Neural cell (in vitro differentiated cells): ENCODE data around the gene MLST8. TPM values are rescaled to one million over a fixed set of nuclear protein-coding genes. Genes with fewer than 3 reads are reported as not detected.

Experiments used
- H2AFZ ChIP-seq: fragments of 200-600, 300-800 bp; sonication (generic), shearing (Covaris generic); 2 replicates; pipeline ENCODE4 v1.6.0; 2014; ENCODE audit warnings: low read depth, mild to moderate bottlenecking, antibody characterized with exemption, low read length, moderate library complexity
- H3F3A ChIP-seq: fragments of 200-600 bp; shearing (Covaris generic); 2 replicates; pipeline ENCODE4 v1.6.1; 2016; ENCODE audit warnings: mild to moderate bottlenecking, moderate library complexity, mixed read lengths, antibody characterized with exemption, low read length; ENCODE audit not compliant: insufficient read depth, poor library complexity, severe bottlenecking
- H3K27ac ChIP-seq: fragments of 200-600, 300-800 bp; sonication (generic), shearing (Covaris generic); 2 replicates; pipeline ENCODE4 v1.5.1; 2014; ENCODE audit warnings: mild to moderate bottlenecking, low read length, moderate library complexity
- H3K27me3 ChIP-seq: fragments of 300-800, 200-600 bp; sonication (generic), shearing (Covaris generic); 2 replicates; pipeline ENCODE4 v1.6.0; 2014; ENCODE audit warnings: mild to moderate bottlenecking, low read depth, low read length, moderate library complexity; ENCODE audit not compliant: insufficient read depth
- H3K36me3 ChIP-seq: fragments of 300-800, 200-600 bp; sonication (generic), shearing (Covaris generic); 2 replicates; pipeline ENCODE4 v1.5.1; 2014; ENCODE audit warnings: mild to moderate bottlenecking, antibody characterized with exemption, low read length, moderate library complexity; ENCODE audit not compliant: insufficient read depth
- H3K4me2 ChIP-seq: fragments of 300-800, 200-600 bp; sonication (generic), shearing (Covaris generic); 2 replicates; pipeline ENCODE4 v1.6.0; 2014; ENCODE audit warnings: mild to moderate bottlenecking, low read length
- H3K4me3 ChIP-seq: fragments of 300-800, 200-600 bp; sonication (generic), shearing (Covaris generic); 2 replicates; pipeline ENCODE4 v1.5.1; 2014; ENCODE audit warnings: mild to moderate bottlenecking, low read length, moderate library complexity
- H3K79me2 ChIP-seq: fragments of 200-600 bp; shearing (Covaris generic); replicated peaks from 2 replicates; pipeline ENCODE4 v1.6.0; 2014; ENCODE audit warnings: mild to moderate bottlenecking, low read length, moderate library complexity; ENCODE audit not compliant: insufficient read depth
- H3K9ac ChIP-seq: fragments of 300-800, 200-600 bp; sonication (generic), shearing (Covaris generic); 2 replicates; pipeline ENCODE4 v1.6.1; 2016; ENCODE audit warnings: mild to moderate bottlenecking, low read length, mixed read lengths
- H3K9me2 ChIP-seq: fragments of 200-600 bp; shearing (Covaris generic); 2 replicates; pipeline ENCODE4 v1.6.1; 2016; ENCODE audit warnings: mild to moderate bottlenecking, low read length, mixed read lengths; ENCODE audit not compliant: insufficient read depth
- H3K9me3 ChIP-seq: fragments of 200-600, 300-800 bp; sonication (generic), shearing (Covaris generic); 2 replicates; pipeline ENCODE4 v1.6.1; 2016; ENCODE audit warnings: mild to moderate bottlenecking, mixed run types, low read length, moderate library complexity, mixed read lengths
- H4K20me1 ChIP-seq: fragments of 200-600 bp; shearing (Covaris generic); 2 replicates; pipeline ENCODE4 v1.6.1; 2016; ENCODE audit warnings: mild to moderate bottlenecking, mixed run types; ENCODE audit not compliant: insufficient read depth
- CTCF ChIP-seq: fragments of 450-650 bp; IDR thresholded peaks from 2 replicates; pipeline ENCODE4 v1.5.1; 2014; ENCODE audit warnings: antibody characterized with exemption, mild to moderate bottlenecking, moderate library complexity; ENCODE audit not compliant: poor library complexity, severe bottlenecking
- EP300 ChIP-seq: fragments of 450-650 bp; conservative IDR thresholded peaks from 2 replicates; pipeline ENCODE4 v1.6.1; 2014; ENCODE audit warnings: antibody characterized with exemption, mild to moderate bottlenecking, moderate library complexity; ENCODE audit not compliant: poor library complexity, severe bottlenecking
- EZH2 ChIP-seq: fragments of 200-600, 300-800 bp; shearing (Covaris generic), sonication (generic); IDR thresholded peaks from 2 replicates; pipeline ENCODE4 v1.6.1; 2014; ENCODE audit warnings: antibody characterized with exemption, low read length, borderline replicate concordance, mild to moderate bottlenecking; ENCODE audit not compliant: insufficient read depth, poor library complexity, severe bottlenecking
- MXI1 ChIP-seq: fragments of 450-650 bp; conservative IDR thresholded peaks from 2 replicates; pipeline ENCODE4 v1.6.1; 2014; ENCODE audit warnings: antibody characterized with exemption, mild to moderate bottlenecking; ENCODE audit not compliant: poor library complexity, severe bottlenecking
- POLR2AphosphoS5 ChIP-seq: IDR thresholded peaks from 2 replicates; pipeline ENCODE4 v1.6.1; 2012
- RAD21 ChIP-seq: fragments of 450-650 bp; conservative IDR thresholded peaks from 2 replicates; pipeline ENCODE4 v1.6.1; 2014; ENCODE audit warnings: antibody characterized with exemption, mild to moderate bottlenecking, moderate library complexity
- SMC3 ChIP-seq: fragments of 450-650 bp; conservative IDR thresholded peaks from 2 replicates; pipeline ENCODE4 v1.6.1; 2014; ENCODE audit warnings: antibody characterized with exemption, mild to moderate bottlenecking, moderate library complexity; ENCODE audit not compliant: poor library complexity
- TAF1 ChIP-seq: IDR thresholded peaks from 2 replicates; pipeline ENCODE4 v1.6.1; 2012; ENCODE audit warnings: low read depth
- polyA plus RNA-seq: library from polyadenylated mRNA; depleted of rRNA; stranded (reverse); fragments of >200 nt; gene quantifications from 2 replicates; pipeline ENCODE4 v1.2.3, GENCODE V29; 2014
- TF ChIP-seq, protein P1 (sequence below): IDR thresholded peaks from 2 replicates; pipeline ENCODE4 v1.6.1; 2012; ENCODE audit warnings: borderline replicate concordance

The MLST8 gene
- polyA plus RNA-seq, 1 donor from 2014 or later, result 13.5 TPM

GRCh38 chr16:2250652-2251295 lies 45.5 kb downstream of the MLST8 start:
- Histone ChIP-seq H3K4me2 (no peak overlapping the region), H3K9me3 (no peaks in the 10 kb centered on the region), H3K4me3 (peak overlapping the region; percentile 64), H3K9ac (peak overlapping the region; percentile 59), H3K27ac (no peak overlapping the region), H3K27me3 (no peaks in the 10 kb centered on the region), H3K79me2 (peaks cover 4% of the 10 kb centered on the region), H3K36me3 (no peaks in the 10 kb centered on the region), H2AFZ (no peak overlapping the region), H3K9me2 (no peaks in the 10 kb centered on the region), H4K20me1 (no peaks in the 10 kb centered on the region), H3F3A (no peaks in the 10 kb centered on the region)
- TF ChIP-seq CTCF (no peak), EP300 (no peak), EZH2 (no peak), TAF1 (no peak), POLR2AphosphoS5 (no peak), MXI1 (no peak), RAD21 (no peak), SMC3 (no peak)
- TF ChIP-seq, protein P1, sequence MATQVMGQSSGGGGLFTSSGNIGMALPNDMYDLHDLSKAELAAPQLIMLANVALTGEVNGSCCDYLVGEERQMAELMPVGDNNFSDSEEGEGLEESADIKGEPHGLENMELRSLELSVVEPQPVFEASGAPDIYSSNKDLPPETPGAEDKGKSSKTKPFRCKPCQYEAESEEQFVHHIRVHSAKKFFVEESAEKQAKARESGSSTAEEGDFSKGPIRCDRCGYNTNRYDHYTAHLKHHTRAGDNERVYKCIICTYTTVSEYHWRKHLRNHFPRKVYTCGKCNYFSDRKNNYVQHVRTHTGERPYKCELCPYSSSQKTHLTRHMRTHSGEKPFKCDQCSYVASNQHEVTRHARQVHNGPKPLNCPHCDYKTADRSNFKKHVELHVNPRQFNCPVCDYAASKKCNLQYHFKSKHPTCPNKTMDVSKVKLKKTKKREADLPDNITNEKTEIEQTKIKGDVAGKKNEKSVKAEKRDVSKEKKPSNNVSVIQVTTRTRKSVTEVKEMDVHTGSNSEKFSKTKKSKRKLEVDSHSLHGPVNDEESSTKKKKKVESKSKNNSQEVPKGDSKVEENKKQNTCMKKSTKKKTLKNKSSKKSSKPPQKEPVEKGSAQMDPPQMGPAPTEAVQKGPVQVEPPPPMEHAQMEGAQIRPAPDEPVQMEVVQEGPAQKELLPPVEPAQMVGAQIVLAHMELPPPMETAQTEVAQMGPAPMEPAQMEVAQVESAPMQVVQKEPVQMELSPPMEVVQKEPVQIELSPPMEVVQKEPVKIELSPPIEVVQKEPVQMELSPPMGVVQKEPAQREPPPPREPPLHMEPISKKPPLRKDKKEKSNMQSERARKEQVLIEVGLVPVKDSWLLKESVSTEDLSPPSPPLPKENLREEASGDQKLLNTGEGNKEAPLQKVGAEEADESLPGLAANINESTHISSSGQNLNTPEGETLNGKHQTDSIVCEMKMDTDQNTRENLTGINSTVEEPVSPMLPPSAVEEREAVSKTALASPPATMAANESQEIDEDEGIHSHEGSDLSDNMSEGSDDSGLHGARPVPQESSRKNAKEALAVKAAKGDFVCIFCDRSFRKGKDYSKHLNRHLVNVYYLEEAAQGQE, result no peak

- Histone ChIP-seq H3K79me2 (peaks cover 4% of the 10 kb centered on the region), H3K9me3 (no peaks in the 10 kb centered on the region), H3K27me3 (no peaks in the 10 kb centered on the region), H2AFZ (peak within 1 kb of the TSS; percentile 21), H3K27ac (peak within 1 kb of the TSS; percentile 47), H3K4me3 (peak within 1 kb of the TSS; percentile 64), H3K36me3 (no peaks in the 10 kb centered on the region), H3K4me2 (no peak within 1 kb of the TSS), H4K20me1 (no peaks in the 10 kb centered on the region), H3K9me2 (no peaks in the 10 kb centered on the region), H3F3A (no peaks in the 10 kb centered on the region), H3K9ac (peak within 1 kb of the TSS; percentile 59)
- TF ChIP-seq TAF1 (no peak), EP300 (no peak), POLR2AphosphoS5 (peak; percentile 45), MXI1 (peak; percentile 55), EZH2 (no peak), CTCF (peak; percentile 69), SMC3 (no peak), RAD21 (peak; percentile 72)
- TF ChIP-seq, protein P1, result peak; percentile 53
These were observed 46.2 kb downstream of the MLST8 start, which contains the start of gene ECI1 for GRCh38 chr16:2251296-2252111. TSS of gene ECI1 (minus strand) at chr16:2251587. CDS start at chr16:2251566, 21 bp downstream.
